HG02798 (cell line): ENCODE results near the gene FNDC1.
"Not testable (repeated sequence)": the region's sequence is repeated elsewhere in the genome, so short reads cannot be mapped to it uniquely, and the experiment has no call there.

Experiments
- ATAC-seq: cut with Tn5 transposase; IDR thresholded peaks from one replicate; pipeline ENCODE4 v1.9.1; 2021; ENCODE audit warnings: mild to moderate bottlenecking; ENCODE audit not compliant: unreplicated experiment, poor library complexity

Gene FNDC1

DNA sequence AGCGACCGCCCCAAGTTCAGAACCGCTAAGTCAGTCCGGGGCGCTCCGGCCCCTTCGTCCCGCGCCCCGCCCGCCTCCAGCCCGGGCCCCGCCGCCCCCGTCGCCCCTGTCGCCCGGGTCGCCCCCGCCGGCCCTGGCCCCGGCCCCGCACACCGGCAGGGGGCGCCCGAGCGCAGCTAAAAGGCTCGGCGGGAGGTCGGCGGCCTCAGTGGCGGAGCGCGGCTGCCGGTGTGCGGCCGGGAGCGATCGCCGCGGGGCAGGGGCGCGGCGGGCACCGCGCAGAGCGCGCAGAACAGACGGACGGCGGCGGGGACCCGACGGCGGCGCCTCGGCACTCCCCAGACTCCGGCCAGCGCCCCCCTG is at the start of gene FNDC1:
Gene FNDC1 (plus strand): TSS at position 208 of the 363 bp plus-strand sequence. CDS start 197 bp downstream, outside the sequence.
- peak; percentile 61 for ATAC-seq

DNA sequence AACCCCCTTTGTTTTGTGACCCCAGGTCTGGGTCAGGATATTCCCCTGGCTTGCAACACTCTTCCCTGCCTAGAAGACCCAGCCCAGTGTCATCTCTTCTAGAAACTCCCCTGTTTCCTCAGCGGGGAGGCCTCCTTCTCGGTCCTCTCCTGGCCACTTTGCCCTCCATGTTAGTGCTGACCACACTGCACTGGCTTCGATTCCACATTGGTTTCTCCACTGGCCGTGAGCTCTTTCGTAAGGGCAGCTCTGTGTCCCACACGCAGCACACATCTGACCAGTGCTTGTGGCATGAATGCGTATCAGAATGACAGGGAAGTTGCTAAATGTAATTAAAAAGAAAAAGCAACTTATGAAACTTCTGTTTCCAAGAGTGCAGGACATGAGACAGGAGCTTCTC is 49.4 kb upstream of the FNDC1 start:
- ATAC-seq = no peak

DNA sequence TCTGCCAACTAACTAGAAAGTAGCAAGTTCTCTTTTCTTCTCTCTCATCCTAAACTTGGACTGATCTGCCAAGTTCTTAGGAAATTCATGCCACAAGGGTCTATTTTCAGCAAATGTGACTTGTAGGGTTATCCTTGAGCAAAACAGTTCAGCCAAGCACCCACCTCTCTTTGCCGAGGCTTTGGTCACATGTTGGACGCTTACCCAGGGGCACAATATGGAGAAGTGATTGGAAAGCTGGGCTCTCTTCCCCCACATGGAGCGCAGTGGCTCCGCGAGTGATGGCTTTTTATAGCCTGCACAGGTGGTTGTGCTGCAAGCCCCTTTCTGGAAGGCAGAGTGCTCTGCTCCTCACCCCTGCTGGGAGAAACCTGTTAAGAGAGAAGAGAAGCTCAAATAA is 47.7 kb upstream of the FNDC1 start:
- no peak for ATAC-seq

DNA sequence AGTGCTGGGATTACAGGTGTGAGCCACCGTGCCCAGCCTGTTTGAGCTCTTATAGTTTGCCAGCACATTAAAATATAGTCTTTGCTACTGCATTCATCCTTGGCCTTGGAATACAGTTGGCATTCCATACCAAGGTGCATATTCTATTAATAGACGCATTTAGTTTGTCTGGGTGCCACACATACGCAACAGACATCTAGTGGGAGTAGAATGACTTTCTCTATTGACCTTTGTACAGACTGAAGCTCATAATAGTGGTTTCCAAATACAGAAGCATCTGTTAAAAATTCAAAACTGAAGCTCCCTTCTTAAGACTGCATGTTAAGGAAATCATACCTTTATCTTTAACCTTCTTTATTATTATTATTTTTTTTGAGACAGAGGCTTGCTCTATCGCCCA is 46.7 kb upstream of the FNDC1 start:
- ATAC-seq = no peak

DNA sequence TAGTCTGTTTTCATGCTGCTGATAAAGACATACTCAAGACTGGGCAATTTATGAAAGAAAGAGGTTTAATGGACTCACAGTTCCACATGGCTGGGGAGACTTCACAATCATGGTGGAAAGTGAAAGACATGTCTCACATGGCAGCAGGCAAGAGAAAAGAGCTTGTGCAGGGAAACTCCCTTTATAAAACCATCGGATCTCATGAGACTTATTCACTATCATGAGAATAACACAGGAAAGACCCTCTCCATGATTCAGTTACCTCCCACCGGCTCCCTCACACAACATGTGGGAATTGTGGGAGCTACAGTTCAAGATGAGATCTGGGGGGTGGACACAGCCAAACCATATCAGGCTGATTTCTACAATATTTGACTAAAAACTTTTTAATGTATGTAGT is 45.4 kb upstream of the FNDC1 start:
- ATAC-seq = not testable (repeated sequence)

DNA sequence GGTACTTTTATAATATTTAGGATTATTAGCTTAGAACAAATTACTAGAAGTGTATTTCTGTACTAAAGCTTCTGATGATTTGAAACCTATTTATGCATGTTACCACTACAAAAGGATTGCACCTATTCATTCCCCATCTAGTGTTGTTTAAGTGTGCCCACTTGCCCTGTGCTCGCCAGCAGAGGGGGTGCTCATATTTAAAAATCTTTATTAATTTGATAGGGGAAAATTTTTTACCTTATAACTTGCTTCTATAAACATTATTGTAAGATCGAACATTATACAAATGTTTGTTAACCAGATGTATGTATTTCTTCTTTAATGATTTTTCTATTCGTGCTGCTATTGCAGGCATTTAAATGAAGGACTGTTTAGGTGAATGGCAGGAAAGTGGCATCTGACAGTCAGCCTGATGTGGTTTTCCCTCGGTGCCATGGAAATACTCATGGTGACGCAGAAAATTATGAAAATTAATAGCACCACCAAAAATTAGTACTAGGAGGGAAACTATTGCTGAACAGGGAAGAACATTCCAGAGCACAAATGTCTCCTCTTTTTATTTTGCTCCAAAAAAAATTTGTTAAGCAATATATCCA is 44.1 kb upstream of the FNDC1 start:
- no peak for ATAC-seq

DNA sequence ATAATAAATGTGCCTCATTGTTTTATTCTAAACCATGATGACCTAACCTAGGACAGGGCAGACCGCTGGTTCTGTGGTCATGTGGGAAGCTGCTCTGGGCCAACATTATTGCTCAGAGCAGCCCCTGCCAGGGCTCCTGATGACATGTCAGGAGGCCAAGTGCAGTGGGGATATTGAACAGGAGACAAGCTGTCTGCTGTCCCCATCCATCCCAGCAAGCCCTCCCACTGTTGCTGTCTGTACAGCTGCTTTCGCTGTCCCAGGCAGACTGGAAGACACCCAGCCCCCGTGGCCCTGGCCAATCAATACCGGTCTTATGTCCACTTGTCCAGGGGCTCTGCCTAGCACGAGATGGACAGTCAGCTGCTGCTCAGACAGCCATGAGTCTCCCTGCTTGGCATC is 43.2 kb upstream of the FNDC1 start:
- no peak for ATAC-seq

DNA sequence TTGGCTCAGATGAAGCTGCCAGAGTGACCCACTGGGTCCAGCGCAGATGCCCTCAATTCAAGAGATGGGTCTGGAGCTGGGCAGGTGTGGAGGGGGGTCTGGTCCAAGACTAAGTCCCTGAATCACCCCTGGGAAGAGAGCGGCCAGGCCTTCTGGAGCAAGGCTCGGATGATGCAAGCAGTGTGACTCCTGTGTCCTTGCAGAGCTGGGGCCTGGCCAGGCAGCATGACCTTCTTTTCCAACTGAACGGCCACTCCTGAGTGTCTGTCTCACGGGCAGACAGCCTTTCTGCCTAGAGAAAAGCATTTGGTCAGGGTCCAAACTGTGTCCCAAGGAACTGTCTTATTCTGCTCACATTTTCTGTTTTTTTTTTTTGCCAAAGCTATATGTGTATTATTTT is 42.6 kb upstream of the FNDC1 start:
- ATAC-seq = peak; percentile 3

DNA sequence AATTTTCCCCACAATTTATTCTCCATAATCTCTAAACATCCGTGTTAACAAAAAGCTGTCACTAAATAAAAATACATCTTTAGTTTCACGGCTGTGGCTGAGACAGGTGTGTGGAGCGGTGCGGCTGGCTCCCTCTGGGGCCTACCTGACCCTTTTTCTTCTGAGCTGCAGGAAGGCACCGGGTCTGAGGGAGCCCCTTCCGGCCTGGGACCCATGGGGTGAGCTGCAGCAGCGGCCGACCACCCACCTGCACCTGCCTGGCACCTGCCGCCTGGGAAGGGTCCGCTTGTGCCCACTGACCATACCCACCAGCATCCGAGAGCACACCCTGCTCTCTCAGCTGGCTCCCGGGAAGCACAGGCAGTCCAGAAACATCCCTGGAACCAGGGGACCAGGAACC is 41.5 kb upstream of the FNDC1 start:
- ATAC-seq = no peak

DNA sequence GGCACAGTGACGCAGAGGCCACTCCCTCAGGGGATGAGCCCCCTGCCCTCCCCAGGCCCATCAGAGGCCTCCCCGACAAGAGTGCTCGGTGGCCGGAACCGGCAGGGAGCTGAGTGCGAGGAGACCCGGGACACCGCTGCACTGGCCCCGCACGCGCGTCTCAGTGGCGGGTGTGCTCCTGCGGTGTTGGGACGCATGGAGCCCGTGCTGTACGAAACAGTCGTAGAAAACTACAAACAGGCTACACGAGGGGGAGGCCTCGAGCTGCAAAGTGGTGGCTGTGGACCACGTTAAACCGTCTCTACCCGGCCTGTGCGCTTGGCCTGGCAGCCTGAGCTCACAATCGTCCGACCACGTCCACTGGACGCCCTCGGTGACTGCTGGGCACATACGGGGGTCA is 40.2 kb upstream of the FNDC1 start:
- ATAC-seq = no peak

DNA sequence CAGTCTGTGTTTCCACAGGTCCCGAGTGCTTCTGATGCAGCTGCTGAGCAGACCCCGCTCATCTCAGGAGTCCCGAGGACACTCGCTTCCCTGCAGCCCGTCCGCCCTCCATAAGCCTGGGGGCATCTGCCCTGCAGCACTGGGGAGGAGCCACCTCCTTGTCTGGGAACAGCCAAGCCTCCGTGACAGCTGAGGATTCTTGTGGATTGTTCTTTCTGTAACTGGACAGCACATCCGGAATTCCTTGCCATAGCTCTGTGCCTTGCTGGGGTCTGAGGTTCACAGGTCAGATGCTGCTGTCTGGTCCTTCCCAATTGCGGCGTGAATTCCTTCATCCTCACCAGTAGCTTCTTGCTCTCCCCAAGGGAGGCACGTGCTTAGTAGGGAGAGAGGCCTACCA is 38.4 kb upstream of the FNDC1 start:
- ATAC-seq = no peak

DNA sequence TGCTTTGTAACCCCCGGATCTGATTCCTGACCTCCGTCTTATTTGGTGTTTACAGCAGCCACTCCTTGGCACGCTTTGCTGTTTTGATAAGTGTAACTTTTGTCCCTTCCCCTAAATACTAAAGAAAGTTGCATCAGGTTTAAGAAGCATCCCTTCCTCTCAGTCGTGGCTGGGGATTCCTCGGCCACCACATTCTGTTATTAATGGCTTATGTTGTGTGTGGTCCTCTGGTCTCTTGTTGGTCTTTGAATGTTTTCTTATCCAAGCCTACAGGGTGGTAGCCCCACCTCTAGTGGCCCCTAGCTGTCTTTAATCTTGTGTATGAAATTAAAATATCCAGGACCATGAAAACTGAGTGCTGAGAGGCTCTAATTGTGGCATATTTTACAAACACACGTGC is 37.5 kb upstream of the FNDC1 start:
- ATAC-seq = no peak

DNA sequence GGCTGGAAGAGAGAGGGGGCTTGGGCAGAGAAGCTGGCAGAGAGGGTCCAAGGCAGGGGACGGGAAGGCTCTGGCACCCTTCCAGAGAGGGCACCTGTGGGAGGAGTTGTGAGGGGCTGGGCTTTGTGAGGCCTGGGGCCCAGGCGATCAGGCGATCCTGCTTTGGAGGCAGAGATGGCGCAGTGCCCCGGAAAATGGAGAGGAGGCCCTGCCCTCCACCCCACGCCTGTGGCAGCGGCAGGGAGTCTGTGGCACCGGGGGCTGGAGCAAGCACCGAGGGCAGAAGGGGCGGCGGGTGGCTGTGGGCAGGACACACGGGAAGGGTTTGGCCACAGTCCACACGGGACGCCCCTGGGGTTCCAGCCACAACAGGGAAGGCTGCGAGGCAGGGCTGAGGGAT is 36.5 kb upstream of the FNDC1 start:
- ATAC-seq = no peak

DNA sequence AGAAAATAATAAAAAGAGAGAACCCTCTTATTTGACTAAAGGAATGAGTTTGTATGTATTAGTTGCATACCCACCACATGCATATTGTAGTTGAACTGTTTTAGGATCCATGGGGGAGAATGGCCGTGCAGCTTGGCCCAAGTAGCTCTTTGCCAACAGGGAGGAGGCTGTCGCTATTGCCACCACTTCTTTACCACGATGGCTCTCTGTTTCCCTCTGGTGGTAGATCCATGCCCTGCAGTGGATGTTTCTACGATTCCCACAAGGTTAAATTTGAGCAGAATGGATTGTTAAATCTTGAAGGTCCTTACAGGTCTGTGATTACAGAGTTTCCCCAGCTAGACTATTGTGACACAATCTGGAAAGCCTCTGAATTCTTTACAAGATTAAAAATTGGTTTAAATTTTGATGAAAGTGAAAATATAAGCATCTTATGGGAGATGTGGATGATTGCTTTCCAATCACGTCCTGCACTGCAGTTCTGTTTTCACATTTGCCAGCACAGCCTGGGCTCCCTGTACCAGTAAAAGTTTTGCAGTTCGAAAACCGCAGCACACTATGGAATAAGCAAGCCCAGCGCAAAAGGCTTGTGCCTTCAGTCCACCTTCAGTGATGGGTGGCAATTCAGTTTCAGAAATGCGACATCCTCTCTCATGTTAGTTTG is 34.4 kb upstream of the FNDC1 start:
- peak; percentile 70 for ATAC-seq

DNA sequence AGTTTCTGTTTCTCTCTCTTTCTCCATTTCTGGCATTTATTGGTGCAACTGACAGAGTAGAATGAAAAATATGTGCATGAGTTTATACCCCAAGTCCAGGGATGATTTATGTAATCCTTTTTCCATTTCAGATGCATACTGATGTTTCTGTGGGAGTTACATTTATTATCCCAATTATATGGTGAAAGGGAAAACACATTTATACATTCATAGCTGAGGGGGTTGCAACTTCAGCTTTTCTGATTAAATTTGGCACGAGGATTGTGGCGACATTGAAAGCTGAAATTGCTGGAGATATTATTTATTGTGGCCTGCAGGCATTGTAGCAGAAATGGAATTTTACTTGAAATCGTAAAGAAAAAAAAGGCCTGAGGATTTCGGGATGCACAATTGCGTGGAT is 31.5 kb upstream of the FNDC1 start:
- no peak for ATAC-seq

DNA sequence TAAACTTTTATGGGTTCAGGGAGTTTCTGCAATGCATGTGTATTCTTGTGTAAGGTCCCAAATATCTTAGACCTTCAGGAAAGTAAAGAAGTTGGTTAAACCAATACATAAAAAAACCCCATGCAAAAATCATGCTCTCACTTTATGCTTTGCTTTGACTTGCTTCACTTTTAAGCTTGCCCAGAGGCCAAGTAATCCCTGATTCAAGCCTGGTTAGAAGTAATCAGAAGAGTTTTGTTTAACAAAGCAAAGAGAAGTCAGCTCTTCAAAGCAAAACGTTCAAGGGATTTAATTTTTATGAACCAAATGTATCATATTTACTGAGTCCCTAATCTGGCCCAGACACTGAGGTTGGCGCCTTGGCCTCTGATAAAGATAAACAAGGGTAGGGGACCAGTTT is 26.7 kb upstream of the FNDC1 start:
- ATAC-seq = no peak

DNA sequence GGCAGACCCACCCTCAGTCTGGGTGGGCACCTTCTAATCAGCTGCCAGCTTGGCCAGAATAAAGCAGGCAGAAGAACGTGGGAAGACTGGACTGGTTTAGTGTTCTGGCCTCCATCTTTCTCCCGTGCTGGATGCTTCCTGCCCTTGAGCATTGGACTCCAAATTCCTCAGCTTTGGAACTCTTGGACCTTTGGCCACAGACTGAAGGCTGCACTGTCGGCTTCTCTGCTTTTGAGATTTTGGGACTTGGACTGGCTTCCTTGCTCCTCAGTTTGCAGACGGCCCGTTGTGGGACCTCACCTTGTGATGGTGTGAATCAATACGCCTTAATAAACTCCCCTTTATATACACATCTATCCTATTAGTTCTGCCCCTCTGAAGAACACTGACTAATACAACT is 20.6 kb upstream of the FNDC1 start:
- no peak for ATAC-seq

DNA sequence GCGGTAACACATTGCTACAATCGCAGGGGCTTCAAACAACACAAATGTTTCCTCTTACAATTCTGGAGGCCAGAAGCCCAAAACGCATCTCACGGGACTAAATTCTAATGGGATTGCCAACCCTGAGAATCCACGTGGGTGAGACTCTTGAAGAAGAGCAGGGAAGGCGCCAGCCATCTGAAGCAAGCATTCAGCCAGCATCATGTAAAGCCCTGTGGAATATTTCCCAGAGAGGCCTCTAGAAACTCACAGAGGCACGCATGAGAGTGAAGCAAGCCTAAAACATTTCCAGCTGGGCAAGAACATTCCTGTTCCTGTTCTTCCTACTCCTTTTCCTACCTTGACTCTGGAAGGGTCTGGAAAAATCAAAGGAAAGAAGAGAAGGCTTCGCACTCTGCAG is 19.6 kb upstream of the FNDC1 start:
- ATAC-seq = no peak

DNA sequence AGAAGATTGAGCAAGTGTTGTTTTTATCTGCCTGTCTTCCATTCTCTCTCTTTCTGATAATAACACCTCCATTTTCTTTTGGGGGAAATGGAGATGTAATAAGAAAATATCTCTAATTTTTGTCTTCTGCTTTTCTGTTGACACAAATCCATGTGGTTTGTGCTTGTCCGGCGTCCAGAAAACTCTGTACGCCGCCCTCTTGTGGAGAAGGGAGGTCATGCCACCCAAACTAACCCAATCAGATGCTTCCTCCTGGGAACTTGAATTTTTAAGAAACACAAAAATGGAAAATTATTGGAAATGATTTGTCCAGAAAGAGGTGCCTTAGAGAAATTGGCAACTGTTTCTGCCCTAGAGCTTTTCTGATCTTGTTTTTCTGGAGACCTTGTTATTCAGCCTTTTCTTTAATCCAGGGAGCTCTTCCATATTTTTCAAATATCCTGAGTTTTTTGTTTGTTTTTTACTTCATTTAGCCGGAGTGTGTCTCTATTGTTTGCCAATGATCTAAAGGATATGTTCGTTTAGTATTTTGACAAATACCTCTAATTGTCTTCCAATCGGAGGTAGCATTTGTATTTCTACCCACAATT is 17.8 kb upstream of the FNDC1 start:
- no peak for ATAC-seq

DNA sequence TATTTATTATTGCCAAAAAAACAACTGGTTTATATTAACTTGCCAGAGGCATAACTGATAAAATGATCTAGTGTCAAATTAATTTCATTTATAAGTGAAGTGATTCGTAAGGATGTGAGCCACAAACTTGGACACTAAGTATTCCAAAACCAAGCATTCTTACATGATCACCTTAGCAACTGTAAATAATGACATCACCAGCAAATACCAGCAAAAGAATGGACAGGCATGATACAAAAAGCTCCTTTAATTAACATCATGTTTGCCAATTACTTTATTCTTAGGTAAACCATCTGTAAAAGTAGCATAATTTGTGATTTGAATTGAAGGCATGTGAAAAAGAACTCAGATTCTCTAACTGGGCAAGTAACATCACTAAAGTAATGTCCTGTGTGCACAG is 17.2 kb upstream of the FNDC1 start:
- ATAC-seq = no peak

DNA sequence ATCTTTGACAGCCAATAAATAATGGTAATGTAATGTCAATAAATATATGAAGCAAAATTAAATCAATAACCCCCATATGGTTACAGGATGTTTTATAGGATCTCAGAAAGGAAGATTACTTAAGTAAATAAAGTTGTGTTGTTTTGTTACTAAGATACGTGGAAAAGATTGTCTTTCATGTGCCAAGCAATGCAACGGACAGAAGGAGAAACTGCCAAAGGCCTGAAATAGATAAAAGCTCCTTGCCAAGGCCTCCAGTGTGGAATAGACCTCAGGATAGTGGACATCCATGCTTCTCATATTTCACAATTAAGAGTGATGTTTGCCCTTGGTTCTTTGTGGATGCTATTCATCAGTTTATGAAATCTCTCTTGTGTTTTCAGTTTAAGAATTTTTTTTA is 16.4 kb upstream of the FNDC1 start:
- no peak for ATAC-seq

DNA sequence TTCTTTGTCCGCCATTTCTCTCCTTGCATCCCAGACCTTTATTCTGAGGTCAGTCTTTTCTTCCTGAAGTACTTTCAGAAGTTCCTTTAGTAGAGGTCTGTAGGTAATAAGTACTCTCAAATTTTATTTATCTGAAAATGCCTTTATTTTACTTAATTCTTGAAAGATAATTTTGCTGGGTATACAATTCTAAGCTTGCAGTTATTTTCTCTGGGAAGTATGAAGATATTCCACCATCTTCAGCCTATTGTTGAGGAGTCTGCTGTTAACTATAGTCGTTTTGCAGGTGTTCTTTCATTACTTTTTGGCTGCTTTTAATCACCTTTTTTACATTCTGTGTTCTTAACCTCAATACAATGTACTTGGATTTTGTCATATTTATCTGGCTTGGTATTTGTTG is 13.5 kb upstream of the FNDC1 start:
- ATAC-seq = no peak
